ENCODE data around the gene FAM222A. TPM values are rescaled to one million over a fixed set of nuclear protein-coding genes. Genes with fewer than 3 reads are reported as not detected.

FAM222A gene
- total and polyA plus RNA-seq, 2 of the 8 experiments (the other 6 are each of a cell fraction or from before 2014, with no cell fraction given): 0.94 to 1.1 TPM

- no peak overlapping the region for H4K91ac ChIP-seq (replicated peaks; ENCODE audit: insufficient read length, low read length)
- H2BK15ac ChIP-seq (ENCODE audit: low read length): no peak overlapping the region
- H3K18ac ChIP-seq (ENCODE audit: extremely low read depth, low read length): no peak overlapping the region
- no peak overlapping the region for H2AFZ ChIP-seq (ENCODE audit: low read length)
- H3K79me1 ChIP-seq (ENCODE audit: low read depth, low read length): no peaks in the 10 kb centered on the region
- FAIRE-seq: no peak
- H3K4me1 ChIP-seq (replicated peaks in 1 of 4; ENCODE audit: control insufficient read depth in 3 of 4, insufficient read depth in 4 of 4, low read length in 3 of 4): peaks cover 2 to 5% (median 3%) of the 10 kb centered on the region in 4 experiments; a peak in 6 of 7 replicates
- H2AK5ac ChIP-seq (ENCODE audit: low read depth, low read length): no peak overlapping the region
- POLR2A ChIA-PET (ENCODE audit: partially characterized antibody): no interaction called here
- H2BK20ac ChIP-seq (ENCODE audit: low read length): no peak overlapping the region
- H4K20me1 ChIP-seq (replicated peaks in 1 of 2; ENCODE audit: control insufficient read depth in 1 of 2, insufficient read depth in 2 of 2, low read length in 2 of 2): peaks cover 0 to 6% of the 10 kb centered on the region in 2 experiments
- WGBS, 2 experiments (ENCODE audit: extremely low coverage in 1 of 2, insufficient coverage in 1 of 2, insufficient read length in 1 of 2, insufficient replicate concordance in 2 of 2, low coverage in 1 of 2, low lambda C conversion rate in 2 of 2, missing lambda C conversion rate in 1 of 2): 91% methylated on average over 10 of the region's 10 CpGs; no CpG with 5 or more reads in 1 of the 2 experiments
- peaks cover 0 to 6% (median 2%) of the 10 kb centered on the region in 4 experiments; a peak in 2 of 7 replicates for H3K27me3 ChIP-seq (replicated peaks in 1 of 4; ENCODE audit: control insufficient read depth in 3 of 4, extremely low read depth in 1 of 4, insufficient read depth in 3 of 4, low read length in 3 of 4)
- H3K14ac ChIP-seq (ENCODE audit: insufficient read length): no peak overlapping the region
- H3K4me2 ChIP-seq (ENCODE audit: insufficient read depth in 1 of 2, low read depth in 2 of 2, low read length in 2 of 2): no peak overlapping the region
- H3K9ac ChIP-seq (replicated peaks in 1 of 4; ENCODE audit: extremely low read depth in 1 of 4, low read depth in 3 of 4, low read length in 3 of 4): no peak overlapping the region
- H3K4me3 ChIP-seq (ENCODE audit: extremely low read depth in 1 of 4, insufficient read depth in 2 of 4, low read depth in 3 of 4, low read length in 4 of 4): no peak overlapping the region
- no peak overlapping the region for H3K4ac ChIP-seq (replicated peaks; ENCODE audit: insufficient read length, low read depth, low read length)
- H4K5ac ChIP-seq (ENCODE audit: insufficient read length, low read depth, low read length): no peak overlapping the region
- CTCF ChIA-PET (ENCODE audit: partially characterized antibody): interaction anchor here (0.8 to 3.4 kb wide), 20 partner anchors 10 to 222 kb away, joined by 3 to 47 read pairs (median 6); no protein-coding TSS in a partner anchor
- DNase-seq (ENCODE audit: low read depth in 1 of 2, low spot score in 2 of 2): no peak
- no peak overlapping the region for H2BK120ac ChIP-seq (replicated peaks; ENCODE audit: low read depth, low read length)
- no peak overlapping the region for H3K23ac ChIP-seq (ENCODE audit: insufficient read length)
- H2BK5ac ChIP-seq (ENCODE audit: low read depth, low read length): no peak overlapping the region
- no peak overlapping the region for H2BK12ac ChIP-seq (ENCODE audit: low read depth, low read length)
- no peaks in the 10 kb centered on the region for H3K23me2 ChIP-seq (ENCODE audit: low read depth, low read length)
- no peak overlapping the region for H3K56ac ChIP-seq (replicated peaks; ENCODE audit: insufficient read length, low read depth, low read length)
- no peaks in the 10 kb centered on the region for H3K36me3 ChIP-seq (ENCODE audit: control insufficient read depth in 2 of 4, insufficient read depth in 4 of 4, low read length in 3 of 4)
- H3K9me3 ChIP-seq (ENCODE audit: insufficient read depth in 2 of 2, low read depth in 1 of 2, low read length in 1 of 2): no peaks in the 10 kb centered on the region
- no peaks in the 10 kb centered on the region for H3K79me2 ChIP-seq (ENCODE audit: control insufficient read depth in 1 of 2, insufficient read depth in 2 of 2, low read length in 2 of 2)
- H3K27ac ChIP-seq (ENCODE audit: low read depth, low read length): no peak overlapping the region
- H4K8ac ChIP-seq (ENCODE audit: extremely low read depth, insufficient read depth, low read length): no peak overlapping the region
Observed at GRCh38 chr12:109740694-109741245, 27.1 kb downstream of the FAM222A start.
